K562 treated with DMSO at 1 percent for 4 hours (cell line): ENCODE data around the gene HOXB3. TPM values are rescaled to one million over a fixed set of nuclear protein-coding genes. Genes with fewer than 3 reads are reported as not detected.

ENCODE experiments used
- total RNA-seq: library from RNA; unstranded; fragments of 300-600 nt; gene quantifications from 2 replicates; pipeline ENCODE4 v1.2.3, GENCODE V29; 2022; ENCODE audit not compliant: insufficient read depth

The HOXB3 gene
- total RNA-seq: 17.6 and 31.9 TPM in 2 replicates

GRCh38 chr17:48589831-48590606, at the start of gene HOXB3:
Gene HOXB3, minus strand, starts transcription at chr17:48590241. Its CDS starts 37,767 bp downstream, at chr17:48552474.

GRCh38 chr17:48626245-48627117, 36.4 kb upstream of the HOXB3 start, which contains the start of gene HOXB9:
Gene HOXB9, minus strand, starts transcription at chr17:48626358. Its CDS starts 89 bp downstream, at chr17:48626269.

GRCh38 chr17:48615047-48615962, 25.3 kb upstream of the HOXB3 start, which contains the start of gene HOXB8:
Gene HOXB8, minus strand, starts transcription at chr17:48615292. Its CDS starts 588 bp downstream, at chr17:48614704.

GRCh38 chr17:48610282-48611211, 20.5 kb upstream of the HOXB3 start, which contains the start of gene HOXB7:
Gene HOXB7, minus strand, starts transcription at chr17:48611017. Its CDS starts 99 bp downstream, at chr17:48610918.

GRCh38 chr17:48604770-48605329, 14.8 kb upstream of the HOXB3 start, which contains the start of gene HOXB6:
Gene HOXB6, minus strand, starts transcription at chr17:48604986. Its CDS starts 6,836 bp downstream, at chr17:48598150.

GRCh38 chr17:48593126-48593829, 3.2 kb upstream of the HOXB3 start, which contains the start of gene HOXB5:
Gene HOXB5, minus strand, starts transcription at chr17:48593779. Its CDS starts 97 bp downstream, at chr17:48593682.

GRCh38 chr17:48577946-48578615, 12.0 kb downstream of the HOXB3 start, which contains the start of gene HOXB4:
Gene HOXB4, minus strand, starts transcription at chr17:48578350. Its CDS starts 31 bp downstream, at chr17:48578319.

GRCh38 chr17:48545022-48545375, 45.0 kb downstream of the HOXB3 start, which contains the start of gene HOXB2:
Gene HOXB2, minus strand, starts transcription at chr17:48545109. Its CDS starts 198 bp downstream, at chr17:48544911.

GRCh38 chr17:48530887-48531272, 59.2 kb downstream of the HOXB3 start, which contains the start of gene HOXB1:
Gene HOXB1, minus strand, starts transcription at chr17:48531011. Its CDS starts 107 bp downstream, at chr17:48530904.

Other genes starting within 250 kb of the HOXB3 start
- gene SKAP1, start 160.0 kb downstream of the HOXB3 start, total RNA-seq: not detected in 2 replicates
- gene HOXB1, start 59.2 kb downstream of the HOXB3 start, total RNA-seq: not detected in 2 replicates
- 57.9 and 62.4 TPM in 2 replicates for gene HOXB2, start 45.1 kb downstream of the HOXB3 start, total RNA-seq
- gene HOXB4, start 11.9 kb downstream of the HOXB3 start, total RNA-seq: 9.1 and 11.3 TPM in 2 replicates
- 5.7 and 8.7 TPM in 2 replicates for gene HOXB5, start 3.5 kb upstream of the HOXB3 start, total RNA-seq
- gene HOXB6, start 14.7 kb upstream of the HOXB3 start, total RNA-seq: 10.0 and 13.8 TPM in 2 replicates
- 18.3 and 18.6 TPM in 2 replicates for gene HOXB7, start 20.8 kb upstream of the HOXB3 start, total RNA-seq
- 27.4 and 40.7 TPM in 2 replicates for gene HOXB8, start 25.1 kb upstream of the HOXB3 start, total RNA-seq
- 136 and 143 TPM in 2 replicates for gene HOXB9, start 36.1 kb upstream of the HOXB3 start, total RNA-seq
- not detected in 2 replicates for gene PRAC1, start 132.3 kb upstream of the HOXB3 start, total RNA-seq
- gene PRAC2, start 132.9 kb upstream of the HOXB3 start, total RNA-seq: not detected in 2 replicates
- not detected in 2 replicates for gene HOXB13, start 138.5 kb upstream of the HOXB3 start, total RNA-seq
- not detected in 2 replicates for gene TTLL6, start 227.0 kb upstream of the HOXB3 start, total RNA-seq
- gene CALCOCO2, start 240.8 kb upstream of the HOXB3 start, total RNA-seq: 70.3 and 79.1 TPM in 2 replicates